Measurements from ENCODE around the gene PRUNE2.
"Not testable (repeated sequence)": the region's sequence is repeated elsewhere in the genome, so short reads cannot be mapped to it uniquely, and the experiment has no call there.

PRUNE2 gene

DNA sequence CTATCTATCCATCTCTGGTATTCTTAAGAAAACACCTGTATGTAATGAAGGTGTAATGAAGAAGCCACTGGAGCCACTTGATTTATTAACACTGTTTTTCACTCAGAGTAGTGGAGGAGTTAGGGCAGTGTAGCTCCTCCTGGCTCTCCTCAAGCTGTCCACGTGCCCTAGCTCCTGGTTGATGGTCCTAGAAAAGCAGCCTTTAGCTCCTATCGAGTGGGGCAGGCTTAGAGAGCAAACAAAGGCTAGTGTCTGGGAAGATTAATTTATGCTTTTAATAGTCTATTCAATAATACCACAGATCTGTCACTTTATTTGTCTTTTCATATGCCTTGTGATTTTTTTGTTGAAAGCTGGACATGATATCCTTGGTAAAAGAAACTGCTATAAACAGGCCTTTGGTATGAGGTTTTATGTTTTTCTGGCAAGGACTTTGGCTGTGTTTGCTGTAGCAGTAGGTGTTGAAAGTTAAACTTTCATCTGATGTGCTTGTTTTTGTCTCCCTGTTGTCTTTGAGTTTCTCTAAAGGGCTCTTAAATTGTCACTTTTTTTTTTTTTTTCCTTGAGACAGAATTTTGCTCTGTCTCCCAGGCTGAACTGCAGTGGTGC is 305.8 kb downstream of the PRUNE2 start:
- no peak for DNase-seq (ENCODE audit: low spot score)

DNA sequence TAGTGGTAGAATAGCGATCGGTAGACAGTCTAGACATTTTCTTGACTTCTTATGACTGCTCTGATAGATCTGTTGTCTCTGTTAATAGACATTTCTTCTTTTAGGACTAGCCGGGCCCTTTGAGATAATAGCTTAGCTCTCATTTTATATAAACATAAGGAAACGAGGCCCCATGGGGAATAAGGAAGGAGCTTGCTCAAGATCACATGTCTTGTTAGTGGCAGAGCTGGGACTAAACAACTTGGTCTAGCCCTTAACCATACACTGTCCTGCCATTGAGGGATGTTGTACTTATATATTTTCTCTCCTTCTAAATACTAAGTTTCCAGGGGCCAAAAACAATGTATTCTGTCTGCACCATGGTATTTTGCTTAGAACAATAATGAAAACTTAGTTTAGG is 306.9 kb downstream of the PRUNE2 start:
- DNase-seq (ENCODE audit: low spot score), result no peak

DNA sequence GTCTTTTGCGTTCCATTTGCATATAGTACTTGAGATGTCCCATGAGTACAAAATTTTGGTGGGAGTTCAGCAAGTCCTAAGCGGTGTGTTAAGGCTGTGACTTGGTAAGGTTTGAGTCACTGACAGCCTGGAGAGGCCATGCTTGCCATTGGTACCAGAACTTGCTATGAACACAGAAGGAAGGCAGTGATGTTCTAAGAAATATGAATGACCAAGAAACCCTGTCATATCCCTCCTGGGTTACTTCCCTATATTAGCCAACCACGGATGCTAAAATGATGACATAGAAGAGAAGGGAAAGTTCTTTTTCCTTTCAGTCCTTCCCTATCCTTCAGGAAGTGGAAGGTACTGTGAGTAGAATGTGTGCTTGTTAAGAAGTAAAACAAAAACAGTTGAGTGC is 310.3 kb downstream of the PRUNE2 start:
- DNase-seq (ENCODE audit: low spot score), result no peak

DNA sequence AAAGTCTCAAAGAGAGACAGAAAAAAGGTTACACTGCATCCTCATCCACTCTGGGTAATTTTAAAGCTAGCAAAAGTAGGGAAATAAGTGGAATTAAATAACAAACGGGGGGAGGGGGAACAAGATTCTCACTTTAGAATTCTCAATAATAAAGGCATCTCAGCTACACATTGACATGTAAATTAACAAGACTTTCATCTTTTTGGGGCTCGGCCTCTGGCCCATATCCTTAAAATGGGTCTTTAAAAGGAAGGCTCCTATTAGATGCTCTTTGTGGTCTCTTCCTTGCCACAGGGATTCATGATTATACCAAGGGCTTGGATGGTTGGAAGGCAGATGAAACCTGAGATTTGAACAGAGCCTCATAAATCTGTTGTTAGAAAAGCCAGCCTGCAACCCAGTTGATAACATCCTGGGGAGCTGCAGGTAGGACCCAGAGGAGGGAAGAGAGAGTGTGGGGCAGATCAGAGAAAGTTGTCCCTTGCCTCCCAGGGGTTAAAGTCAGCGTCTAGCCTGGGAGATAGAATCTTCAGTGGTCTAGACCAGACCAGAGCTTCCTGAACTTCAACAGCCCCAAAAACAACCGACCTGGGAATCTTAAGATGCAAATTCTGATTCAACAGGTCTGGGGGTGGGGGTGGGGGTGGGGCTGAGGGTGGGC is 311.0 kb downstream of the PRUNE2 start:
- DNase-seq (ENCODE audit: low spot score), result no peak

DNA sequence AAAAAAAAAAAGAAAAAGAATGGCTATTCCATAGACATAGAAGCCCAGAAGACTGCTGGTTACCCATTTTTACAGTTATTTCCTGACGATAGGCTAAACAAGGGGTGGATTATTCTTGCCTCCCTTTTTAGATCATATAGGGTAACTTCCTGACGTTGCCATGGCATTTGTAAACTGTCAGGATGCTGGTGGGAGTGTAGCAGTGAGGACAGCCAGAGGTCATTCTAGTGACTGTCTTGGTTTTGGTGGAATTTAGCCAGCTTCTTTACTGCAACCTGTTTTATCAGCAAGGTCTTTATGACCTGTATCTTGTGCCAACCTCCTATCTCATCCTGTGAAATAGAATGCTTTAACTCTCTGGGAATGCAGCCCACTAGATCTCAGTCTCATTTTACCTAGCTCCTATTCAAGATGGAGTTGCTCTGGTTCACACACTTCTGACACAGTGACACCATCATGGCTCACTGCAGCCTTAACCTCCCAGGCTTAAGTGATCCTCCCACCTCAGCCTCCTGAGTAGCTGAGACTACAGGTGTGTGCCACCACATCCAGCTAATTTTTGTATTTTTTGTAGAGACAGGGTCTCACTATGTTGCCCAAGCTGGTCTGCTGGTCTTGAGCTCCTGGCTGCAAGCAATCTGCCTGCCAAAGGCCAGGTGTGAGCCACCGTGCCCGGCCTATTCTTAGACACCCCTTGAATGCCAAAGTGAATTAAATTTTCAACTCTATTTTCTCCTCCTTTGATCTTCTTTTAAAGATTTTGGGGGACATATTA is 311.8 kb downstream of the PRUNE2 start:
- not testable (repeated sequence) for DNase-seq (ENCODE audit: low spot score)

DNA sequence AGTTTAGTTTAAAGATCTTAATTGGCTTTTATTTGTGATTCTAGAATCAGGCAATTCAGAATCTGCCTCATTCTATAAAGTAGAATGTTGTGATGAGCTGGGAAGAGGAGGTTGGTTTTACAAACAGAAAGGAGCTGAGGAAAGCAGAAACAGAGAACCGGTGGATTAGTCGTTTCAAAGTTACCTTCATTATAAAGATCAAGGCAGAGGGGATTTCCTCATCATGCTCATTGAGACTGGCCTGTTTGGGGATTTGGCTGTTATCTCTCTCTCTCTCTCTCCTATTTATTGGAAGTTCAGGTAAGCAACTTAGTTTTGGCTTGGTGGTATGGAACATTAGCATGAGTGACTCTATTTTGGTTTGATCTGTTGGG is 313.0 kb downstream of the PRUNE2 start:
- DNase-seq (ENCODE audit: low spot score), result no peak

DNA sequence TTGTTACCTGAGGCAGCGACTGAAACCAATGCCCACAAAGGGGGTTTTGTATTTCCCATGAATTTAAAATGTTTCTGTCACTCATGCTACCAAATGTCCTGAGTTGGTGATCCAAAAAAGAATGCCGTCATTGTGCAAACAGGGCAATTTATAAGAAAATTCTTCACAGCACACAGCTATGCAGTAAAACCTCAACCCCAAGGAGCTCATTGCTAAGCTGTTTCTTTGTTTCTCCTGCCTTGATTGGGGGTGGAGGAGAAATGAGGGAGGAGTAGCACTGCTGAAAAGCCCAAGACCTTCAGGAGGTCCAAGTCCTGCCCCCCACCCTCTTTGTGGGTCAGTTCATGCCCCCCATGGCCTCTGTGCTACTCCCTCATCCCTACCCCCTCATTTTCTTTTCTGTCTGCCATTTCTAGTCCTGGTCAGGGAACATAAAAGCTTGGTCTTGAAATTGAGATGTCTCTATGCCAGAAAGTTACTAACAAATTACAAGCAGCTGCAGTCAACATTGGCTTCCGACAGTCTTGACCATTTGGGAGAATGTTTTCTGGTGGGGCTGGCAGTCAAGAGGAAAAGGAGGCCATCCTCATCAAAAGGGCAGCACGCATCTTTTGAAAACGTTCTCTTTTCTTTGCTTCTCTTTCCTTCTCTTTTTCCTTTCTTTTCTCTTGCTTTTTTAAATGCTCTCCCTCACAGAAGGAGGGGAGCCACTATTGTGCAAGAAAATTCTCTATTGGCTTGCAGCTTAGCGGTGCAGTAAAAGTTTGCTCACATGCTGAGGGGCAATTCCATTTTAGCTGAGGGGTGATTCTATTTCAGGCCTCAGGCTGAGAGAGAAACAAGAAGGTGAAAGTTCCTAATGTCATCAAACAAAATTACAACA is 313.6 kb downstream of the PRUNE2 start:
- no peak for DNase-seq (ENCODE audit: low spot score)

DNA sequence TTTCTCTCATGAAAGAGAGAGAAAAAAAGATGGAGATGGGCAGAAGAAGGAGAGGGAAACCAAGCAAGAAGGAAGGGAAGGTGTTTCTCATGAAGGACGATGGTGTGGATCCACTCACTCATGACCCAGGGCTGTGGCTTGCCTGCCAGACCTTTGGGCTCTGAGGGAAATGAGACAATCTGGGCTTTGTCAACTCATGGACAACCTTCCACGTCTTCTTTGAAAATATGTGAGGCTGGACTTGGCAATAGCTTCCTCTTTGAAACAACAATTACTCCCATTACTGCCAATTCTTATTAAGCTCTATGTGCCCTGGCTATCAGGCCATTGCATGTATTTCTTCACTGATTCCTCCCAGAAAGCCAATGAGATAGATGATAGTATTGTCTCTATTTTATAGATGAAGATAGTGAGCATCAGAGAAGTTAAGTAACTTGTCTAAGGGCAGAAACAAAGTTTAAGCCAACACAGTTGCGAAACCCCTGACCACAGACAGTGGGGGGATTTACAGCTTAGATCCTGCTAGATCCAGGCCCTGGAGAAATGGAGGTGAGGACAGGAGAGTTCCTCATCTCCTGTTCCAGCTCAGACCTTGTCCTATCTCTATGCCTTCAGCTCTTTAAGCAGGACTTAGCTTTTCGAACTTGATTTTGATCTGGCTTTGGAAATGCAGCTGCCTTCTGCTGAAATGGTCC is 314.5 kb downstream of the PRUNE2 start:
- DNase-seq (ENCODE audit: low spot score), result no peak

DNA sequence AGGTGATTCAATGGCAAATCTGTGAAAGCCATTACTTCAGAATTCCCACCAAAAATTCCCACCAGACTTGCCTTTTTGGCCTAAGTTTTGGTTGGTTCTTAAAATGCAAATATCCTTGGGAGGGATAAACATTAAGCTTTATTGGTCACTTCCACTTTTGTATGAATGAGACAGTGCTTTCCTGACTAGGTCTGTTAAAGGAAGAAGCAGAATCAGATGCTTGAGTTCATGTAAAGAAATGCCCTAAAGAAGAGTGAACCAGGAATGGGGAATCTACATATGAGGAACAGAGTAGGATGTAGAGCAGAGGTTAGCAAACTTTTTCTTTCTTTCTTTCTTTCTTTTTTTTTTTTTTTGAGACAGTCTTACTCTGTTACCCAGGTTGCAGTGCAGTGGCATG is 317.6 kb downstream of the PRUNE2 start:
- DNase-seq (ENCODE audit: low spot score), result no peak

DNA sequence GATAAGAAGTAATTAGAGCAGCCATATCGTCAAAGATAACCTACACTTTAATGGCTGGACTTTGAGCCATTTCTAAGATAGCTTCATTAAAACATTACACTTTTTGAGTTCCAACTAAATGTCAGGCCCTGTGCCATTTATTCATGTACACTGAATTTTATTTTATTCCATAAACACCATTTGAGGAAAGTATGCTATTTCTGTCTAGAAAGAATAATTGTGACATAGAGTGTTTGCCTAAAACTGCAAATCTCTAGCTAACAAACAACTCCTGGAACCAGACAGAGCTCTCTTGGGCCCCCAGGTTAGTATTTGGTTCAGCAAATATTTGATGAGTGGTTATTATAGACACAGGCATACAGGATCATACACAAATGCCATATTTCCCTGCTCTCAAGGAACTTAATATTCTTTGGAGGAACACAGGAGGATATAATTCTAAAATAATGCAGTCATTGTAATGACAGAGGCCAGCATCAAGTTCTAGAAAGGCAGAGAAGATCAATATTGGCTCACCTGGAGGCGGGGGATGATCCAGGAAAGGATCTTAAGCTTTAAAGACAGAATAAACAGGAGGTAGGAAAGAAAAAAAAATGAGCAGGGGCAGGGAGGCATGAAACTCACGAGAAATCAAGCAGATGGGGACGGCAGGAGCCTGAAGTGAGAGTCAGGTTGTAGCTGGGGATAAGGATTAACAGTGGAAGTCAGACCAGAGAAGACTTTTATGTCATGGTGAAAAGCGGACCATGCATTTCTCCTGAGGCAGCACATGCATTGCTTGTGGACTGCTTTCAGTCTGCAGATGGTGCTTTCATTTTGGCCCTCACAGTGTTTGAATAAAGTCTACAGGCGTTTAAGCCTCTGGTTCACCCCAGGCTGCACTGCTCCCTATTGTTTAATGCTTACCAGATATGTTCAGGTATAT is 319.3 kb downstream of the PRUNE2 start:
- no peak for DNase-seq (ENCODE audit: low spot score)

DNA sequence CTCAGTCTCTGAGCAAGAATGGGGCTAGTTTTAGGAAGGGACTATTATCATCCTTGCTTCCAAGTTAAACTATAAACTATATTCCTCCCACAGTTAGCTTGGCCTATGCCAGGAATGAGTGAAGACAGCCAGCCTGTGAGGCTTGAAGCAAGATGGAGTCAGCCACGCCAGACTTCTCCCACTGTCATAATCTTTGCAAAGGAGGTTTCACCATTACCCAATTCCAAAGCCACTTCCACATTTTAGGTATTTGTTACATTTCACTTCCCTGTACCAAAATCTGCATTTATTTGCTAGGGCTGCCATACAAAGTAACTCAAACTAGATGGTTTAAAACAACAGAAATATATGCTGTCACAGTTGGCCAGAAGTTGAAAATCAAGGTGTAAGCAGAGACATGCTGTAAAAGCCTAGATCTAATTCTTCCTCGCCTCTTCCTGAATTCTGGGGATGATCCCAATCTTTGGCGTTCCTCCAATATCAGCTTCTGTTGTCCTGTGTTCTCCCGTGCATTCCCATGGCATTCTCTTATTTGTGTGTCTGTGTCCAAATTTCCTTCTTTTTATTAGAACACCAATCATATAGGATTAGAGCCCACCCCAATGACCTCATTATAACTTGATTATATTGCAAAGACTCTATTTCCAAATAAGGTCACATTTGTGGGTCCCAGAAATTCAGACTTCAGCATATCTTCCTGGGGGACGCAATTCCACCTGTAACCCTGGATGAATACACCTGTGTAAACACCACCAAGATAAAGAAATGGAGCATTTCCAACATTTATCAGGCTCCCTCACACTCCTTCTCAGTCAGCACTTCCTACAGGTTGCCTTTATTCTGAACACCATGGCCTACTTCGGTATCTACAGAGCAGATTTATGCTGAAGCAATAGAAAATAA is 320.2 kb downstream of the PRUNE2 start:
- DNase-seq (ENCODE audit: low spot score), result peak; percentile 28

DNA sequence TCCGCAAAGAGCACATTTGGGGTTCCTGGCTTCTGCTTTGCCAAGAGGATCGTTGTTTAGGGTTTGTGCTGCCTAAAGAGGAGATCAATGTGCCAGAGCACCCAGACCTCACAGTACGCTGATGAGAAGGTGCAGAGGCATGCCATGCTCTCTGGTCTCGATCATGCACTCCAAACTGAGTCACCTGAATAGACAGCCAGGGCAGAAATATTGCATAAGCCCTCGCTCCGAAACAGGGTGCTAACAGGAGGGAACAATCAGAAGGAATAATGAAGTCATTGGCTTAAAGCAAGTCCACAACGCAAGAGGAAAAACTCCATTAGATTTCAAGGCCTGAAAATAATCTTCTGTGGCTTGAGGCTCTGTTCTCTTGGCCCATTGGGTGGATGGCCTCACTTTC is 322.7 kb downstream of the PRUNE2 start:
- no peak for DNase-seq (ENCODE audit: low spot score)

DNA sequence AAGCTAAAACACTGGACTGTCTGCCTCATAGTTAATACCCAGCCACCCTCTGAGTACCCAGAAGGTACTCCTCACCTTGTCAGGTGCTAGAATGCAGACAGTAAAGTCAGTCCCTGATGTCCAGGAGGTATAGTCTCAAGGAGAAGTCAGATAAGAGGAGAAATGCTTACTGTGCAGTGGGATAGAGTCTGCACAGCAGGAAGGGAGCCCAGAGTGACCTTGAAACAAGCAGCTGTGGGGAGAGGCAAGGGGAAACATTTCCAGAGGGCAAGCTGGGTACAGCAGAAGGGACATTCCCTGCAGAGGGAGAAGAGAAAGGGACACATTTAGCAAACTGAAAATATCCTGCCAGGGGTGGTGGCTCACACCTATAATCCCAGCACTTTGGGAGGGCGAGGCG is 324.2 kb downstream of the PRUNE2 start:
- DNase-seq (ENCODE audit: low spot score), result no peak

DNA sequence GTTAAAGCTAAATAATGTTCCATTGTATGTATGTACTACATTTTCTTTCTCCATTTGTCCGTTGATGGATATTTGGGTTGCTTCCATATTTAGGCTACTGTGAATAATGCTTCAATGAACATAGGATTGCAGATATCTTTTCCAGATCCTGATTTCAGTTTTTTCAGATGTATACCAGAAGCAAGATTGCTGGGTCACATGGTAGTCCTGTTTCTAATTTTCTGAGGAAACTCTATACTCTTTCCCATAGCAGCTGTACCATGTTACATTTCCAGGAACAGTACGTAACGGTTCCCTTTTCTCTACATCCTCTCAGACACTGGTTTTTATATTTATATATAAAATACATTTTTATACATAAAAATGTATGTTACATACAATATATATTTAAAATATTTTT is 325.1 kb downstream of the PRUNE2 start:
- no peak for DNase-seq (ENCODE audit: low spot score)

DNA sequence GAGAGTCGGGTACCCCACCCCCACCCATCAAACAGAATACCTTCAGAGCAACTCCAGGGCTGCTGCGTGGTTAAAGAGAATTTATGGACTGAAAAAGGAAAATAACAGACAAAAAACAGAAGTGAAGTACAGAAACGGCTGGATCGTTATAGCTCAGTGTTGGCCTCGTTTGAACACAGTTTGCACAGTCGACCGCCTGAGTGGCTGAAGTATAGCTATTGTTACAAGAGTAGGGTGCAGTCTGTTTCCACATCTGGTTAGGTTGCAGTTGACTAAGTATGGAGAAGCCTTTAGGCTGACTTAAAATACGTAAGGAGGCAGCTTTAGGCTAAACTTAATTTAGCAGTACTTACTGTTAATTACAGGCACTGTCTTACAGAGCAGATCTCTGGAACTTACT is 325.7 kb downstream of the PRUNE2 start:
- DNase-seq (ENCODE audit: low spot score), result no peak

DNA sequence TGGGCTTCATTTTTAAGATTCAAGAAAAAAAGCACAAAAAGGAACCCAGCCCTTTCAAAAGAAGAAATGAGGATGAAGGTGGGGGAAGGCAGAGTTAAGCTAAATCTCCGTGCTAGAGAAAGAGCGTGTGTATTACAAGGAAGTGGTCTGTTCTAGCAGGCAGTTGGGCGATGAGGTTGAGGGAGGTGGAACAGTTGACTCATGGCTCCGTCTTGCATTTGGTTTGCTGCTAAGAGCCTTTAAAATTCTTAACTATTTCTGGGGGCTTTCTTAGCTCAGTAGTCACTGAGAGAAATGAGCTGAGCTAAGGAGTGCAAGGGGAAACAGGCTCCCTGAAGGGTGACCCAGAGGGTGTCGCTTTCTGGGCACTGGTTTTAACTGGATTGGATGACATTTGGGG is 329.6 kb downstream of the PRUNE2 start:
- DNase-seq (ENCODE audit: low spot score), result peak; percentile 53

DNA sequence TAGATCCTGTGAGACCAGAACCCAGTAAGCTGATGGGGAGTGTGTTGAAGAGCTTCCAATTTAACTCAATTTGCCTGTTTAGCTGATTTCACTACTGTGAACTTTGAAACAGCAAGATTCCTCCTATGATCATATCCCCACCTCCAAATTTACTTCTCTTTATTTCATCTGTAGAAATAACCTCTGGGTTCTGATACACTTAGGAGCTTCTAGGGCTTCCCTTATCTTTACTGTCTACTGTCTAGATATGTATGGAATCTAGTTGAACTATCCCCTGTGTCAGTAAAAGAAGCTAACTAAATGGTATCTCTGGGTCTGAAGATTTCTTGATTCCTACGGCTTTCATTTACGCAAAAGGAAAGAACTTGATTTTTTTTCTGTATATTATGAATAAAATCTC is 330.2 kb downstream of the PRUNE2 start:
- DNase-seq (ENCODE audit: low spot score), result no peak

DNA sequence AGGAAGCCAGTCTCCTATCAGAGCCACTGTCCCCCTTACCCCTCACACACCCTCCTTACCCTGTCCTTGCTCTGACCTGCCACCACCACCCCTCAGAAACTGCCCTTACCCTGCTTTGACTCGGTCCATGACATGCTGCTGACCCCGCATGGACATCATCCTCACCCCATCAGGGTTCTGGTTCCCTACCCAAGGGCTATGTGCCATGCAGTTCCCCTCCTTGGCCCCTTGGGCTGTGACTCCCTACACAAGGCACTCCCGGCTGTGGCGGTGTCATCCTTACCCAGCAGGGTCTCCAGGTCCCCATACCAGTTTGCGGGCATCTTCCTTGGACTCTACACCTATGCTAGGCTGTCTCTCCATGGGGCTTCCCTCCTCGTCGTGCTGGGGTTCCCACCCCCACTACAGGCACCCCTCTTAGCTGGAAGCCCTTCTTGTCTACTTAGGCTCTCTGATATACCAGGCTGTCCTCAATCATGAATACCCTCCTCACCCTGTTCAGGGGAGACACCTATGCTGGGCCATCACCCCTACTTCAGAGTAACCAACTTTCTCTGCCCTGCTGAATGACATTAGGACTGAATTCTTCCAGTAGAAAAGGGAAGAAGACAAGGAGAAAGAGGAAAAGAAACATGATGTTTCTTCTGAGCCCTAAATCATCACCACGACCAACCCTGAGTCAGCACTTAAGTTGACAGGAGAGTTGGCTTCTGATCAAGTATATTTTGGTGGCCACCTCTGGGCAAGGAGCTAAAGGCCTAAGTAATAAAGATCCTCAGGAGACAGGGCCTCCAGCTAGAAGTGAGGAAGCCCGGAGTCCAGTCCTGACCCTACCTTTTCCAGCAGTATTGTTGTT is 331.8 kb downstream of the PRUNE2 start:
- peak; percentile 48 for DNase-seq (ENCODE audit: low spot score)

DNA sequence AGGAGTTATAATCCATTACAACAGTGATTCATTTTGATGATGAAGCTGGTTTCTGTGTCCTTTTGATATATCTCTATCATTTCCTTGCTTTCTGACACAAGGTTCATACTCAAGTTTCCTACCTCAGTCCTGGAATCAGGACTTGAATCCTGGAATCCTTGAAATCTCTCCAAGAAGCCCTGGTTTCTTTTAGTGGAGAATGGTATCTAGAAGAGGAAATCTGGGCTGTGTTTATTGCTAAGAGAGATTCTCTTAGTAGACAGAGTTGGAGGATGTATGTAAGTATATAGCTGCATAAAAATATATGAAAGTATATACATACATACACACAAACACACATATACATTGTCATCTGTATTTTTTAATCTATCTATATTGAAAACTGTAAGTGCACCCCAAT is 332.5 kb downstream of the PRUNE2 start:
- DNase-seq (ENCODE audit: low spot score), result no peak
